ENCODE measurements around the gene MED26.
"Not testable (repeated sequence)": the region's sequence is repeated elsewhere in the genome, so short reads cannot be mapped to it uniquely, and the experiment has no call there.

Gene MED26

GRCh38 chr19:16571822-16572331 lies 56.1 kb downstream of the MED26 start:
- DNase-seq, result peak; percentile 48

DNA sequence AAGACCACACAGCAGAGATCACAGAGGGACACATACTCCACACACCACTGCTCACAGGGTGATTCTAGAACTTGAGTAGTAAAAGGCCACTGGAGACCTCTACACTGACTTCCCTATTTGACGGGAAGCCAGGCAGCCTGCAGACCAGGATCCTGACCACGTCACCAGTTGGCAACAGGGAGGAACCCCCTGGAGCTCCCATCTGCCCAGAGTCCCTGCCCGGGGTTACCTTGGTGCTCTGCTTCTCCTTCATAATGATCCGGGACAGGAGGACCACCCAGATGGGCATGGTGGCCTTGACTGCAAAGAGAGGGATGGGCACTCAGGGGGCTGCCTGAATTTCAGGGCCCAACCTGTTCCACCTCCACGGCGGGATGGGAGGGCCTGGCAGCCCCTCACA lies 56.7 kb downstream of the MED26 start:
- no peak for DNase-seq

DNA sequence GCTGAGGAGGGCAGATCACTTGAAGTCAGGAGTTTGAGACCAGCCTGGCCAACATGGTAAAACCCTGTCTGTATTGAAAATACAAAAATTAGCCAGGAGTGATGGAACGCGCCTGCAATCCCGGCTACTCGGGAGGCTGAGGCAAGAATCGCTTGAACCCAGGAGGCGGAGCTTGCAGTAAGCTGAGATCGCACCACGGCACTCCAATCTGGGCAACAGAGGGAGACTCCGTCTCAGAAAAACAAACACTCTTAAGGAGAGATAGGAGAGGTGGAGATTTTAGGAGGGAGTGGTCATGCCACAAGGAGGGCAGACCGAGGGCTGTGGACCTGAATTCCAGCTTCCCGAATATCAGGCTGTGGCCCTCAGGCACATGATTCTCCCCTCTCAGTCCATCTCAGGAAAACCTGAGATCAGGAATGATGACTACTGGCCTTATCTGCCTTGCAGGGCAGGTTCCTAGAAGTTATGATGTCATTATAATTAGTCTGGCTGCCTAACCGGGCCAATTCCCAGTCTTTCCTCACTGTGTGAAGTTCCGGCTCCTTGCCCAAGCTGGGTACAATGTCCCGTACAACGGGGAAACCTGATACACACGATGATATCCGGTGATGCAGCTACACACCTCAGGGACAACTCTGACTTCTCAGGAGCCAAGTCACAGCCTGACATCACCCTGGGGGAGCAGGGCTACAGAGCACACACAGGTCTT lies 58.2 kb downstream of the MED26 start:
- DNase-seq, result no peak

- no peak for DNase-seq
Observed at GRCh38 chr19:16566702-16567101, 61.3 kb downstream of the MED26 start.

GRCh38 chr19:16566161-16566560 lies 61.8 kb downstream of the MED26 start:
- peak; percentile 90 for DNase-seq

DNA sequence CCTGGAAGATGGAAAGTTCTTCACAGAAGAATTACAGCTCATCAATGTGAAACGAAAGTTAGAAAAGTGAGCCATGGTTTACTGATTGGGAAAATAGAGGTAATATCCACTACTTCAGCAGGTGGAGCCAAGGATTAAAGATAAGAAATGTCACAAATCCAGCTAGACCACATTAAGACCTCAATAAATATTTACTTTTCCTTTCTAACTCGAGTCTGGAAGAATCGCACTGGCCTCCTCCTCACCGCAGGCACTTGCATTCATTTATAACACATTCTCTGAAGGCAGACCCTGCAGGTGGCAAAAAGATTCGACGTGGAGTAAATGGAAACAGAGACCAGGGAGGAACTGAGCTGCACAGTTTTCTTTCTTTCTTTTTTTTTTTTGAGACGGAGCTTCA lies 63.2 kb downstream of the MED26 start:
- DNase-seq, result no peak

DNA sequence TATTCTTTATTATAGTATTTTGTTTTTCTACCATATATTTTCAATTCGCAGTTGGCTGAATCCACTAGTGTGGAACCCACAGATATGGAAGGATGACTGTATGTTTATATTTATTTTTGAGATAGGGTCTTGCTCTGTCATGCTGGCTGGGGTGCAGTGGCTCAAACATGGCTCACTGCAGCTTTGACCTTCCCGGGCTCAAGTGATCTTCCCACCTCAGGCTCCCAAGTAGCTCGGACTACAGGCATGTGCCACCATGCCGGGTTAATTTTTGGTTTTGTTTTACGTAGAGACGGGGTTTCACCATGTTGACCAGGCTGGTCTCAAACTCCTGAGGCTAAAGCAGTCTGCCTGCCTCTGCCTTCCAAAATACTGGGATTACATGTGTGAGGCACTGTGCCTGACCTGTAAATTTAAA lies 65.4 kb downstream of the MED26 start:
- DNase-seq, result no peak

- no peak for DNase-seq
Observed at GRCh38 chr19:16561382-16561781, 66.6 kb downstream of the MED26 start.

- DNase-seq, result no peak
Observed at GRCh38 chr19:16559780-16560276, 68.2 kb downstream of the MED26 start.

DNA sequence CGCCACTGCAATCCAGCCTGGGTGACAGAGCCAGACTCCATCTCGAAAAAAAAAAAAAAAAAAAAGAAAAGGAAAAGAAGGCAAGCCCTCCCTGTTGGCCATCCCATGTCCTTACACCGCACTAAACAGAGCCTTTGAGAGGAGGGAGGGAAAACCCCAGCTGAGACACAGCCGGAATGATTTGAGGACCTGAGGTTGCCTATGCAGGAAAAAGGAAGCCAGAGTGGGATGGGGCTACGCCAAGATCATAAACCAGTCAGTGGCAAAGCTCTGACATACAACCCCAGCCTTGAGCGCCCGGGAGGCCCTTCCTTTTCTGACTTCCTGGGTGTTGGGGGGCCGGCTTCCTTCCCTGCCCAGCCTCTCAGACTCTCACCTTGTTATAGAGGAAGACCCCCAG lies 73.2 kb downstream of the MED26 start:
- no peak for DNase-seq

DNA sequence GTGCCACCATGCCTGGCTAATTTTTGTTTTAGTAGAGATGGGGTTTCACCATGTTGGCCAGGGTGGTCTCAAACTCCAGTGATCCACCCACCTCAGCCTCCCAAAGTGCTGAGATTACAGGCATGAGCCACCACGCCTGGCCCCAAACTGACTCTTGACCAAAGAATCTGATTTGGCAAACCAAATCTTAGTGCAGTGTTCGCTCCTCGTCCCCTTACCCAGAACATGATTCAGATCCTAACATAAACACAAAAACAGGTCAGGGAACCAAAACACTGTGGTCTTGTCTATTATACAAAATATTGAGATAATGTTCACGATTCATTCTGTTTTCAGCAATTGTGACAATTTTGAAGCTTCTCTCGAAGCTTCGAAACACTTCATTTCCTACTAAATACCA lies 76.1 kb downstream of the MED26 start:
- not testable (repeated sequence) for DNase-seq

DNA sequence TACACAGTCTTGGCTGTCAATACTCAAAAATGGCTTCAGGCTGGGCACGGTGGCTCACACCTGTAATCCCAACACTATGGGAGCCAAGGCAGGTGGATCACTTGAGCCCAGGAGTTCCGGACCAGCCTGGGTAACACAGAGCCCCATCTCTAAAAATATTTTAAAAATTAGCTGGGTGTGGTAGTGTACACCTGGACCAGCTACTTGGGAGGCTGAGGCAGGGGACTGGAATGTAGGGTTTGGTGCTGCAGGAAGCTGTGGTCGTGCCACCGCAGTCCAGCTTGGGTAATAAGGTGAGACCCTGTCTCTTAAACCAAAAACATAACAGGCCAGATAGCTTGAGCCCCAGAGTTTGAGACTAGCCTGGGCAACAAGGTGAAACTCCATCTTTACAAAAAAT lies 79.0 kb downstream of the MED26 start:
- DNase-seq, result no peak

GRCh38 chr19:16544473-16545231 lies 83.4 kb downstream of the MED26 start:
- peak; percentile 3 for DNase-seq

- not testable (repeated sequence) for DNase-seq
Observed at GRCh38 chr19:16543734-16544133, 84.3 kb downstream of the MED26 start.

GRCh38 chr19:16542910-16543472 lies 85.0 kb downstream of the MED26 start:
- DNase-seq, result no peak

DNA sequence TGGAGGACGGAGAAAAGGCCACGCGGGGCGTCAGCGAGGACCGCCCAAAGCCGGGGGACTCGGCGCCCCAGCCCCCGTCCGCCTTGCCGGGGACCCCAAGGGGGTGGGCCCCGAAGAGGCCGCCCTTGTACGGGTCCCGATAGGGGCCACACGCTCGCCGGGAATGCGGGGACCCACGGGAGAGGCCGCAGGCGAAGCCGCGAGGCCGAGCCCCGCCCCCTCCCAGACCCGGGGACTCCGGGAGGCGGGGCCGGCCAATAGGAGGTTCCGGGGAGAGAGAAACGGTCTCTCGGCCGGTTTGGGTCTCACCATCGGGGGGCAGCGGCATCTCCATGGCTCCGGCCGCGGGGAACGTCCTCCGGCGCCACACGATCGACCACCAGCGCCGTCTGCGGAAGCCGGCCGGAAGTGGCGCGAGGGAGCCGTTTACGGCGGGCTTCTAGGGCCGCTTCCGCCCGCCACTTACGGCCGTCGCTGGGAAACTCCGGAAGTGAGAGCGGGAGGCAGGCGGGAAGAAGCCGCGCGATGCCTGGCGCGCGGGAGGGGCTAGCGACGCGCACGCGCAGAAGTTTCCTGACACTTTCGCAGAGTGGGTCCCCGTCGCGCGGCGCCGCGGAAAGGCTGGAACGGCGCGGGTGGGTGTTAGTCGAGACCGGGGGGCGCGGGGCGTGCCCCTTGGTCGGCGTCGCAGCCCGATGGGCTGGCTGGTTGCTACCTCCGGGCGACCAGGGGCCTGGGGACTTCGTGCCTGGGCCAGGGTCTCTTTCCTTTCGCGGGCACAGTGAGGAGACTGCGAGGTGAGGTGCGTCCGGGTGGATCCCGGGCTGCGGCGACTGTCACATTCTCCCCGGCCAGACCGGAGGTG lies 85.7 kb downstream of the MED26 start, which contains the start of gene CHERP:
Gene CHERP (minus strand): TSS at position 393 of the 865 bp plus-strand sequence. CDS start 59 bp downstream, at position 334.
- peak; percentile 95 for DNase-seq

- no peak for DNase-seq
Observed at GRCh38 chr19:16541526-16542044, 86.4 kb downstream of the MED26 start.

DNA sequence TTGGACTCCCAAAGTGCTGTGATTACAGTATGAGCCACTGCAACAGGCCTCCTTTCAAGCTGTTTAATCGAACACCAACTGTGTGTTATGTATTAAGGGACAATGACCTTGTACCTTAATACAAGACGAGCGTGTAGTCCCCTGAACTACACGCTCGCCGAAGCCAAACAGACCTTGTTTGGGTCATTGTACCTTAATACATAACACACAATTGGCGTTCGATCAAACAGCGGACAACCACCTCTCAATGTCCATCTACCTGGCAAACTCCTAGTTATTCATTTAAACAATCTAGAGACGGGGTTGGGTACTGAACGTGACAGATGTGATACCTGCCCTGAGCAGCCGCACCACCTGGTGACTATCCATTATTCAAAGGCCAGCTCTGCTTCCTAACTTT lies 87.1 kb downstream of the MED26 start:
- DNase-seq, result no peak

- no peak for DNase-seq
Observed at GRCh38 chr19:16537111-16537510, 90.9 kb downstream of the MED26 start.

DNA sequence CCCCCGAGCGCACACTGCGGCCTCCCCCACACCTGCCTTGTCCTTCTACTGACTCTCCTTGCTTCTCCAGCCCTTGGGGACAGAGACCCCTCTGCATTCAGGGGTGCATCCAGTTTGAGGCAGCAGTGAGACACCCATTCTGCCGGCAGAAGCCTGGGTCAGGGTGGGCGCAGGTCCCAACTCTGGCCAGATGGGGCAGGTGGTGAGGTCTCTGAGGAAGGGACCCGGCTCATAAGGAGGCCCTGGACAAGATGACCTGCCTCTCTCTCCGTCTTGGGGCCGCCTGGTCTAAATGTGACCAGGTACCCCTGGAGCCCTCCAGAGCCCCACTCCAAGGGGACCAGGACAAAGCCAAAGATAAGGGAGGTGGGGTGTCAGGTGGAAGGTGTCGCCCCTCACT lies 91.9 kb downstream of the MED26 start:
- DNase-seq, result no peak

- DNase-seq, result no peak
Observed at GRCh38 chr19:16535381-16535780, 92.6 kb downstream of the MED26 start.

Data from CD4-positive, alpha-beta T cell treated with Interleukin-21 for 1 hour (primary cell).